ENCODE results near the gene ZBED5.

GRCh38 chr11:10902301-10903063, 44.6 kb upstream of the ZBED5 start:
- TF ChIP-seq EZH2 (IDR thresholded peaks at IDR 0.05; ENCODE audit: low read length, unreplicated experiment): no peak
- TF ChIP-seq, protein P1, sequence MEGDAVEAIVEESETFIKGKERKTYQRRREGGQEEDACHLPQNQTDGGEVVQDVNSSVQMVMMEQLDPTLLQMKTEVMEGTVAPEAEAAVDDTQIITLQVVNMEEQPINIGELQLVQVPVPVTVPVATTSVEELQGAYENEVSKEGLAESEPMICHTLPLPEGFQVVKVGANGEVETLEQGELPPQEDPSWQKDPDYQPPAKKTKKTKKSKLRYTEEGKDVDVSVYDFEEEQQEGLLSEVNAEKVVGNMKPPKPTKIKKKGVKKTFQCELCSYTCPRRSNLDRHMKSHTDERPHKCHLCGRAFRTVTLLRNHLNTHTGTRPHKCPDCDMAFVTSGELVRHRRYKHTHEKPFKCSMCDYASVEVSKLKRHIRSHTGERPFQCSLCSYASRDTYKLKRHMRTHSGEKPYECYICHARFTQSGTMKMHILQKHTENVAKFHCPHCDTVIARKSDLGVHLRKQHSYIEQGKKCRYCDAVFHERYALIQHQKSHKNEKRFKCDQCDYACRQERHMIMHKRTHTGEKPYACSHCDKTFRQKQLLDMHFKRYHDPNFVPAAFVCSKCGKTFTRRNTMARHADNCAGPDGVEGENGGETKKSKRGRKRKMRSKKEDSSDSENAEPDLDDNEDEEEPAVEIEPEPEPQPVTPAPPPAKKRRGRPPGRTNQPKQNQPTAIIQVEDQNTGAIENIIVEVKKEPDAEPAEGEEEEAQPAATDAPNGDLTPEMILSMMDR (conservative IDR thresholded peaks at IDR 0.05; ENCODE audit: low read depth, low read length): no peak
